8988T (cell line): ENCODE results near the gene MSGN1.

Experiments used
- DNase-seq: peaks from one replicate; pipeline ENCODE4 v3.0.0; 2011

MSGN1 gene, protein sequence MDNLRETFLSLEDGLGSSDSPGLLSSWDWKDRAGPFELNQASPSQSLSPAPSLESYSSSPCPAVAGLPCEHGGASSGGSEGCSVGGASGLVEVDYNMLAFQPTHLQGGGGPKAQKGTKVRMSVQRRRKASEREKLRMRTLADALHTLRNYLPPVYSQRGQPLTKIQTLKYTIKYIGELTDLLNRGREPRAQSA

GRCh38 chr2:17816396-17817245 is at the start of gene MSGN1:
TSS of gene MSGN1 (plus strand) at chr2:17816460. CDS start at chr2:17816519, 59 bp downstream.
- DNase-seq, result no peak

DNA sequence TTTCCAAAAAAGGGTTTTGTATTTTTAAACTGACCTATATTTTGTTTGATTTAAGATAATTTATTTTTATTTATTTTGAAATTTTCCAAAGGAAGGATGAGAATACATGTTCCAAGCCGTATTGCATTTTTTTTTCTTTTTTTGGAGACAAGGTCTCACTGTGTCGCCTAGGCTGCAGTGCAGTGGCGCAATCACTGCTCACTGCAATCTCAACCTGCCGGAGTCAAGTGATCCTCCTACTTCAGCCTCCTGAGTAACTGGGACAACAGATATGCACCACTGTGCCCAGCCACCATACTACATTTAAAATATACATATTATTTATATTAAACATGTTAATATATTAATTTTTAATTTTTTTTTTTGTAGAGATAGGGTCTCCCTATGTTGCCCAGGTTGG is 47.4 kb upstream of the MSGN1 start:
- no peak for DNase-seq

DNA sequence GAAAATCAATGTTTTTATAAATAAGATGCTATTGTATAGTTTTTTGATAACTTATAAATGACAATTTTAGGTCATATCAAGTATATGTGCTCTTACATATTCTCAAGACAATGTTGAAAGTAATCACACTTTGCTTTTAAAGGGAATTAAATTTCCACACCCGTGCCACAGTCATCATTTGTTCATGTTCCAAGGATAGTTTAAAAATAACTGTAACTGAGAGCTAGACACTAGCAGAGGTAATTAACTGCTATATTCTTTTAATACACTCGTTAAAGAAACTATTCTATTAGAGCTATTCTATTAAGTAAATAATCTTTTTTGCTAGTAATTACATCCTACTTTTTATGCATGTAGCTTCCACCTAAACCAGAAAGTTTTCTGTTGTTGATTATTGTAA is 44.3 kb upstream of the MSGN1 start:
- no peak for DNase-seq

DNA sequence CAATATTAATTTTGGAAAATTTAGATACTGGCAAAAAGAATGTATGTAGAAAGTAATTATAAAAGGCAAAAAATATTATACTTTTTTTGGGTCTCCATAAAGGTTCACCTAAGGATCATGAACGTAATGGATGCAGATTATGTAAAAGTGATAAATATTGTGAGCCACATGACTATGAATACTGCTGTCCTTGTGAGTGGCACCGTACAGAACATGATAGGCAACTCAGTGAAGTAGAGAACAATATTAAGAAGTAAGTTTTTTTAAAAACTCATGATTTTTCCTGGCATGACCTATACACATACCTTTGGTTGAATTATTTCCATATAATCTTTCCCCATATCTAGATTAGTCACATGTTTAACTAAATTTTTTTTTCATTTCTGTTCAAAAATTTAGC is 43.7 kb upstream of the MSGN1 start:
- DNase-seq, result no peak

DNA sequence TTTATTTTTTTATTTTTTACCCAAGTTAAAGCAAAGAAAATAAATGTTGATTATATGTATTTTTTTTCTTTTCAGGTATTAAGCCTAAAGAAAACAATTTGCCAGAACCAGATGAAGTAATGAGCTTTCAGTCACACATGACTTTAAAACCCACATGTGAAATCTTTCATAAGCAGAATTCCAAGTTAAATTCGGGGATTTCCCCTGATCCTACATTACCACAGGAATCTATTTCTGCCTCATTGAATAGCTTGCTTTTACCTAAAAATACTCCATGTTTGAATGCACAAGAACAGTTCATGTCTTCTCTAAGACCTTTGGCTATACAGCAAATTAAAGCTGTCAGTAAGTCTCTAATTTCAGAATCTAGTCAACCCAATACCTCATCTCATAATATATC is 35.7 kb upstream of the MSGN1 start:
- no peak for DNase-seq

- DNase-seq, result no peak
Measured at GRCh38 chr2:17781482-17781881, 34.8 kb upstream of the MSGN1 start.

DNA sequence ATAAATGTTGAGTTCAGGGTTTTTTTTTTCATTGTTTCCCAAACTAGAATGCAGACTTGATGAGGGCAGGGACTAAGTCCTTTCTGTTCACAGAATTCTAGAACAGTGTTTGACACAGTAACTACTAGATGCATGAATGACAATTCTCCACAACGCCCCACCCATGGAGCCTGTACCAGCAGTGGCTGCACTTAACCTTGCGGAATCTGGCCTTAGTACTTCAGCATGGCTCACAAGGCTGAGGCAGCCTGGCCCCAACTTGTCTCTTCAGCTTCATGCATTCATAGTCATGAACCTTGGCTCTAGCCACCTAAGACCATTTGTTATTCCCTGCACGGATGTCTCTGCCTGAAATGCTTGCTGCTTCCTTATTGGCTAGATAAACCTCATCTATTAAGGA is 29.5 kb upstream of the MSGN1 start:
- no peak for DNase-seq

DNA sequence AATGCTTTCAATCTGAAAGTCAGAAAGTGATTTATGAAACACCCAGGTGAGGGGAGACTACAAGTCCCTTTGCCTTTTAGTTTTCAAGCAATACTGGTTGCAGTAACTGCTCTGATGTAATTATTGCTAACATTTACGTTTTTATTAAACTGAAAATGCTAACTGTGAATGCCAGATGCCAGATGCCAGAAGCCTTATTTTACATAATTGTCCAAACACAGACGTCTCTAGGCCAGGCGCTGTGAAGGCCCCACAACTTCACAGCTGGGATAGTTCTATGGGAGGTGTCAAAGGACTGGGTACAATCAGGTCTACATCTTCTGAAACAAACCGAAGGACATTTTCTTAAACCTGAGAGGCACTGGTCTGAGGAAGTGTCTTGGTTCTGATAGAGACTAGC is 27.5 kb upstream of the MSGN1 start:
- no peak for DNase-seq

DNA sequence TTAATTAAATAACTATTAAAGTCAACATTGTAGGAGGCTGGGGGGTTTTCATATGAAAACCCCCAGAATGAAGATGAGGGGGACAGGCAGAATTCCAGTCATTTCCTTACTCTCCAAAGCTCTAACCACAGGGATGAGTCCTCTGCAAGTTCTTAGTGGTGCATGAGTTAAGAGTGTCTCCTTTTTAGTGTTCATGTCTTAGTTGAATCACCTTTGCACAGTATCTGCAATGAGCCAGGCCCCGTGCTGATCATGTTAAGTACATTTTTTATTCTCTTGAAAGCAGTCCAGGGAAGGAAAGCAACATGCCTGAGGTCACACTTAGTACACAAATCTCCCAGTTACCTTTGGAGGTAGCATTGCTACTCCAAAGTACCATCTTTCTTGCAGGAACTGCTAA is 25.7 kb upstream of the MSGN1 start:
- DNase-seq, result no peak

- DNase-seq, result no peak
Measured at GRCh38 chr2:17791121-17791816, 25.0 kb upstream of the MSGN1 start.

GRCh38 chr2:17791817-17792130 is 24.5 kb upstream of the MSGN1 start:
- DNase-seq, result no peak

DNA sequence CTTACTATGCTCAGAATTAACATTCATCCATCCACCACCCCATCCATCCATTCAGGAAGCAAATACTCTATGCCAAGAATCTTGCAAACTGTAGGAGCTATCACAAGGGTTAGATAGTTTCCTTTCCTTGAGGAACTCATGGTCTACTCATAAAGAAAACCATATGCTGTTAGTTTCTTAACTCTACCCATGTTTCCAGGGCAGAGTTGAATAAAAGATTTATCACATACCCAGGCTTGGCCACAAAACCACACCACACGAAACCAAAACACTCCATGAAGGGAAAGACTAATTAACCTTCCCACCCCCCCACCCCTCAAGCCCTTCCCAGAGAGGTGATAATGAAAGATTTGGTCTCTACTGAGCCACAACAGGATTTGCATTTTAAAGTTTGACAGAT is 23.7 kb upstream of the MSGN1 start:
- no peak for DNase-seq

DNA sequence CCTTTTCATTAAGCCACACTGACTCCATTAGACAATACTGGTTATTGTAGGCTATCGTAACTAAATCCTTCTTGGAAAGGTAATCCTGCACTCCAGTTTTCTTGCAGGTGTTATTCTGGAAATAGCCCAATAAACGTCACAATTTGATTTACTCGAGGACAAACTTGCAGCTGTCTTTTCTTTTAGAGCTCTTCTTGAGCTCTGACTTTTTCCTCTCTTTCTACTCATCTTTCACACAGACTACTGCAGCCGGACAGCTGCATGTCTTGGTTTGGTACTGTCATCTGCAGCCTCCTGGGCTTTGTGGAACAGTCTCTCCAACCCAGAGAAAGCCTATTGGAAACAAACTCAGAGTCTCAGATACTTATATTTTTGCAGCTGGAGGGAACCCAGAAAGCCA is 23.0 kb upstream of the MSGN1 start:
- DNase-seq, result no peak

GRCh38 chr2:17793803-17794354 is 22.4 kb upstream of the MSGN1 start:
- no peak for DNase-seq

GRCh38 chr2:17795309-17795708 is 21.0 kb upstream of the MSGN1 start:
- DNase-seq, result no peak

- no peak for DNase-seq
Measured at GRCh38 chr2:17798338-17798737, 17.9 kb upstream of the MSGN1 start.

DNA sequence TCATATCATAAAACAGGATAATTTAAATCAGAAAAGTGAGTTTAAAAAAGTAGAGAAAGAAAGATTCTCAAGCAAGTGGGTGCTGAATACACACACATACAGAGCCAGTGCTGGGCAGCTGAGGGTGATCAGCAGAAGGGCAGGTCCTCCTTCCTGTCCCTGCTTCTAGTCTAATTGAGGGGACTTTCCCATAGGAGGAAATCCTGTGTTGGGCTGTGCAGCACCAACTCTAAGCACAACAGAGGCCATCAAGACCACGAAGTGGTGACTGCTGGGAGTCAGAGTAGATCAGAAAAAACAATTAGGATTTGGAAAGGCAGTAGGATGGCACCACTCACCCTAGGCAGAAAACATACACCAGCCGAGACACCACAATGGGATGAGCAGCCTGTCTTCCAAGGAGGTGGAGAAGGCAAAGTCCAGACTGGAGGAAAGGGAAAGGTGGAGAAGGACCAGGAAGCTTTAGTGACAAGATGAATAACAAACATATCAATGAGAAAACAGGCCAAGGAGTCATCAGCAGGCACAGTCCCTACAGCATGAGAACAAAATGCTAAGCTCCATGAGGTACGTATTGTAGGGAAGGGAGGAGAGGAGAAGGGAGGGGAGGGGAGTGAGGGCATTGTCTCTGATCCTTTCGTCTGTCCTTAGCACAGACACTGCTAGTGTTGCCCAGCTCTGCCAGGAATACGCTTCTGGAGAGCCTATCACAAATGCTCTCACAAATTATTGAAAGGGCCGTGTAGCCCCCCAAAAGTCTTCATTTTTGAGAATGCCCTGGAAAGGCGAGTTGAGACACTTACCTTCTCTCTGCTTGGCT is 16.7 kb upstream of the MSGN1 start:
- no peak for DNase-seq

DNA sequence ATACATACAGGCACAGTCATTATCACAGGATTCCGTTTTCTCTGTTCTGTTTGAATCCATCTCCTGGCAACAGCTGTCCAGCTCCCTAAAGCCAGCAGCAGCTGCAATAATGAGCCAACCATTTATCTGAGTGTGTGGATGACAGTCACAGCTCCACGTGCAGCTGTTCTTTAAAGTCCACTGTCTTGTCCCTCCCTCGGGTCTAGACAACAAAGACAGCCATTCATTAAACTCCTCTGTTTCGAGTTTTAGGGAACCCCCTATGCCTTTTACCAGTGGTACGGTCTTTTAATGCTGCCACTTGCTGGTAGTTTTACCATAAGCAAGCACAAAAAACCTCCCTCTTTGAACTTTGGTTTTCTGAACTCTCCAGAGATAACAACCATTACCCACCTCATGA is 16.0 kb upstream of the MSGN1 start:
- no peak for DNase-seq

DNA sequence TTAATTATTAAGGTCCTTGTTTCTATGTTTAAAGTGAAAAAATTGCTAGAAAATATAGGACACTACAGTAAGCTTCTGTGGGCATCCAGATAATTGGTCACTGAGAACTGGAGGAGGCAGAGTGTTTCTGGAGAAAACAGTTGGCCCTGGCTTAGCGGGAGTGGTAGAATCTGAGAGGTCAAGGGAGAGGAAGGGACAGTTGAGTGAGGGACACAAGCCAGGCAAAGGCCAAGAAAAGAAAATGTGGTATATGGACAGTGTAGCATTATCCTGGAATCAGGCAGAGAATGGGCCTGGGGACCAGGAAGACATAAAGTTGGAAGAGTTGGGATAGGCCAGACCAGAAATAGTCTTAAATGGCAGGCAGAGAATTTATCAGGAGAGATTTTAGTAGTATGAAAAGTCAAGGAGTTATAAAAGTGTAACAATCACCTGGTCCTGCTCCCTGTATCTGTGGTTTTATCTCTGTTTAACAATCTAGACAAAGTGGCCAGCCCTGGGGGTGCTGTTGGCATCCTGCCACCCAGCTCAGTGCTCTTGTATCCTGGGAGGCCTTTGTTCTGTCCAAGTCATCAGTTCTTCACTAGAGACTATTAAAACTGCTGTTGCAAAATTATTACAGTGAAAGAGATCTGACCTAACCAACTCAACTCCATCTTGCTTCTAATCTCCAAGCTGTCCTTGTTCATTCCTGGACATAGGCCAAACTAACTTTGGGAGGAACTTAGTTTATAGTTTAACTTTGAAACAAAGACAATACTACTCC is 15.4 kb upstream of the MSGN1 start:
- DNase-seq, result no peak

- DNase-seq, result no peak
Measured at GRCh38 chr2:17803497-17803896, 12.8 kb upstream of the MSGN1 start.

GRCh38 chr2:17804358-17804757 is 11.9 kb upstream of the MSGN1 start:
- DNase-seq, result no peak

DNA sequence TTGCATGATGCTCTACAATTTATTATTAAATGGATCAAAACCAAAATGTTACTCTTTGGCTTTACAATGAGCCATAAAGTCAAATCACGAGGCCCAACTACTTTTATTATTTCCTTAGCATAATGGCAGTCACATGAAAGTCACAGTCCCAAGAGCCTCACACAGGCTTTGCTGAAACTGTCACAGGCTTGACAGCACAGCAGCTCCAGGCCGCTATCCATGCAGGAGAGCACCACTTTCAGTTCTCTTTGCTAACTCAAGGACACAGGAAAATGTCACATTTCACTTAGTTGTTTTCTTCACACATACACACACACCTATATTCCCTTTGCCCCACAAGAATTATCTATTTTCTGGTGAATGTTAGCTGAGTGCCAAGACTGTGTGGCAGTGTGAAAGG is 11.1 kb upstream of the MSGN1 start:
- no peak for DNase-seq
